Activated CD4-positive, alpha-beta memory T cell treated with anti-CD3 and anti-CD28 coated beads for 36 hours (primary cell): ENCODE data around the gene SLC35F5. TPM values are rescaled to one million over a fixed set of nuclear protein-coding genes. Genes with fewer than 3 reads are reported as not detected.
"Not testable (repeated sequence)": the region's sequence is repeated elsewhere in the genome, so short reads cannot be mapped to it uniquely, and the experiment has no call there.

Experiments used
- CTCF ChIA-PET: fragments of 350-600 bp; sonication (Branson Sonifier 250); formaldehyde crosslinking; loops from one replicate; lab custom pipeline; 2021; ENCODE audit warnings: antibody characterized with exemption, inconsistent platforms; lab: Charles Lee
- POLR2A ChIA-PET: fragments of 350-600 bp; sonication (Branson Sonifier 250); formaldehyde crosslinking; loops from one replicate; lab custom pipeline; 2021; ENCODE audit warnings: antibody characterized with exemption; lab: Charles Lee
- DNase-seq: peaks from one replicate; pipeline ENCODE4 v3.0.0-alpha.2; 2020
- H3K27ac Mint-ChIP-seq: one replicate; pipeline ENCODE4 v1.8.0; 2021; ENCODE audit warnings: mixed read lengths
- H3K27me3 Mint-ChIP-seq: one replicate; pipeline ENCODE4 v1.8.0; 2021; ENCODE audit warnings: mixed read lengths
- H3K36me3 Mint-ChIP-seq: one replicate; pipeline ENCODE4 v1.8.0; 2021; ENCODE audit warnings: mixed read lengths
- H3K4me1 Mint-ChIP-seq: one replicate; pipeline ENCODE4 v1.8.0; 2021; ENCODE audit warnings: low read depth, mixed read lengths
- H3K4me3 Mint-ChIP-seq: one replicate; pipeline ENCODE4 v1.8.0; 2021; ENCODE audit warnings: mild to moderate bottlenecking, mixed read lengths
- H3K9me3 Mint-ChIP-seq: one replicate; pipeline ENCODE4 v1.8.0; 2021; ENCODE audit warnings: mixed read lengths
- intact Hi-C: fragments of 100-400 bp; cut with micrococcal nuclease; formaldehyde crosslinking; loops from one replicate; pipeline ENCODE4 v1.15.1; 2023
- total RNA-seq, 2 experiments: library from RNA; stranded (reverse); gene quantifications; one replicate each; pipeline ENCODE4 v1.2.3, GENCODE V29; 2021

Gene SLC35F5
- total RNA-seq, 2 experiments from 2014 or later: 21.7 to 24.3 TPM

DNA sequence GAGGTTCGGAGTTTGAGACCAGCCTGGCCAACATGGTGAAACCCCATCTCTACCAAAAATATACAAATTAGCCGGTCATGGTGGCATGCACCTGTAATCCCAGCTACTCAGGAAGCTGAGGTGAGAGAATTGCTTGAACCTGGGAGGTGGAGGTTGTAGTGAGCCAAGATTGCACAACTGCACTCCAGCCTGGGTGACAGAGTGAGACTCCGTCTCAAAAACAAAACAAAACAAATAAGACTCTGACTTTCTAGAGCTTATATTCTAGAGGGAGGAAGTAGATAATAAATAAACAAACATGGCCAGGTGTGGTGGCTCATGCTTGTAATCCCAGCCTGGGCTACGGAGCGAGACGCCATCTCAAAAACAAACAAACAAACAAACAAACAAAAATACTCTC, 18.2 kb upstream of the SLC35F5 start:
- H3K4me1 Mint-ChIP-seq, H3K27ac Mint-ChIP-seq, H3K36me3 Mint-ChIP-seq, DNase-seq, intact Hi-C loops, CTCF ChIA-PET, H3K4me3 Mint-ChIP-seq, H3K27me3 Mint-ChIP-seq, H3K9me3 Mint-ChIP-seq: not testable (repeated sequence)
- POLR2A ChIA-PET: interaction anchor here (0.7 kb wide), 1 partner anchor 18 kb away, joined by 3 read pairs; no protein-coding TSS in a partner anchor

DNA sequence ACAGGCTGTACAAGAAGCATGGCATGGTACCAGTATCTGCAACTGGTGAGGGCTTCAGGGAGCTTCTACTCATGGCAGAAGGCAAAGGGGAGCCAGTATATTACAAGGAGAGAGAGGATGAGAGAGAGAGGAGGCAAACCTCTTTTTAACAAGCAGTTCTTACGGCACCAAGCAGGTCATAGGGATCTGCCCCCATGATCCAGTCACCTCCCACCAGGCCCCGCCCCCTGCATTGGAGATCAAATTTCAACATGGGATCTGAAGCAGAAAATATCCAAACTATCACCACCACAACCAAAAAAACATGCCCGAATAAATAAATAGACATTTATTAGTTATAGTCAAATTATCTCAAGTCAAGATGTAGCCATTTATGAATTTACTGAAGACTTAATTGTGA, 14.5 kb upstream of the SLC35F5 start:
- no peaks in the 10 kb centered on the region for H3K9me3 Mint-ChIP-seq
- CTCF ChIA-PET: no interaction called here
- H3K36me3 Mint-ChIP-seq: no peaks in the 10 kb centered on the region
- no peaks in the 10 kb centered on the region for H3K4me1 Mint-ChIP-seq
- intact Hi-C loops: no loop called here
- H3K4me3 Mint-ChIP-seq: no peak overlapping the region
- no peak for DNase-seq
- no peaks in the 10 kb centered on the region for H3K27me3 Mint-ChIP-seq
- POLR2A ChIA-PET: no interaction called here
- no peak overlapping the region for H3K27ac Mint-ChIP-seq

DNA sequence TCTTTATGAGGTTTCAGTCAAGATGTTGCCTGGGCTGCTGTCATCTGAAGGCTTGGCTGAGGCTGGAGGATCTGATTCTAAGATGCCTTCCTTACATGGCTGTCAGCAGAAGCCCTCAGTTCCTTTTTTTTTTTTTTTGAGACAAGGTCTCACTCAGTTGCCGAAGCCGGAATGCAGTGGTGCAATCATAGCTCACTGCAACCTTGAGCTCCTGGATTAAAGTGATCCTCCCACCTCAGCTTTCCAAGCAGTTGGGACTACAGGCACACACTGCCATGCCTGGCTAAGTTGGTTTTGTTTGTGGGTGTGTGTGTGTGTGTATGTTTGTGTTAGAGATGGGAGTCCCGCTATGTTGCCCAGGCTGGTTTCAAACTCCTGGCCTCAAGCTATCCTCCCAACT, 13.1 kb upstream of the SLC35F5 start:
- Mint-ChIP-seq H3K36me3 (no peaks in the 10 kb centered on the region), H3K4me3 (no peak overlapping the region), H3K27ac (no peak overlapping the region), H3K4me1 (no peaks in the 10 kb centered on the region), H3K9me3 (no peaks in the 10 kb centered on the region), H3K27me3 (no peaks in the 10 kb centered on the region)
- intact Hi-C loops: no loop called here
- no peak for DNase-seq
- POLR2A ChIA-PET: no interaction called here
- CTCF ChIA-PET: no interaction called here

DNA sequence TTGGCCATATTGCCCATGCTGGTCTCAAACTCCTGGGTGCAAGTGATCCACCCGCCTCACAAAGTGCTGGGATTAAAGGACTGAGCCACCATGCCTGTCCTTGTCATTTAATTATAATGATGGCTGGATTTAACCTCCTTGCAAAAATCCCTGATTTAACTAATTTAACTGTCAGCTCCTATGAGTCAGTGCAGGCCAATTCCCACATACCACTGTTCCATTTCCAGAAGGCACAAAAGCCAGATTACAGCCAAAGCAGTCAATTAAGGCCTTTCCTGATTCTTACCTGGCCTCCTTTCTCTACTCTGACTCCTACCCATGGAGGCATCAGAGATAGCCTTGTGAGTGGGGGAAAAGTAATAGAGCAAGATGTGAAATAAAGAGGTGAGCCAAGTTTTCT, 12.3 kb upstream of the SLC35F5 start:
- Mint-ChIP-seq H3K36me3 (no peaks in the 10 kb centered on the region), H3K4me3 (no peak overlapping the region), H3K4me1 (no peaks in the 10 kb centered on the region), H3K9me3 (no peaks in the 10 kb centered on the region), H3K27me3 (no peaks in the 10 kb centered on the region), H3K27ac (no peak overlapping the region)
- CTCF ChIA-PET: no interaction called here
- no peak for DNase-seq
- intact Hi-C loops: no loop called here
- POLR2A ChIA-PET: no interaction called here

DNA sequence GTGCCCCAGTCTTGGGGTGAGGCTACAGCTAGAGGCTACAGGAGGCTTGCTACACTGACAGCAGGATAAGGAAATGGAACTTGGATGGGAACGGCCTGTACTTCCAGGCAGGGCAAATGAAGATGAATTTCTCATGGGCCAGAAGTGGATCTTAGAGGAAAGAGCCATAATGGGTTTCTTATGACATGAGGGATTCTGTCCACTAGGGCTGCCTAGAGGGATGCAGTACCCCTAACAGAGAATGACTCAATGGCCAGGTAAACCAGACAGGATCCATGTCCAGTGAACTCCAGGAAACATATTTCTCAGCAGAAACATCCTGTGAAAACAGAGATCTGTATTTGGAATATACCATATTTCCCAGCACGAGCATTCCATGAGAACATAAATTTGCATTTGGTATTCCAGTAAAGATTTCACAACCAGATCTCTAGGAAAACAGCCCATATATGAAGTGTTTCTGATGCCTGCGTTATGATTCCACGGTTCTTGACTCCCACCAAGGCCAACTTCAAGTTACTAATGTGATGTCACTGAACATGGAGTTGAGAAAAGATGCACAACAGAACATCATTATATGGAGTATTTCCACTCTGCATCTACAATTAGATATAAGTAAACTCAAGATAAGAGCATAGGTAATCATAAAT, 11.5 kb upstream of the SLC35F5 start:
- no peak for DNase-seq
- H3K9me3 Mint-ChIP-seq: no peaks in the 10 kb centered on the region
- H3K27me3 Mint-ChIP-seq: no peaks in the 10 kb centered on the region
- no peaks in the 10 kb centered on the region for H3K36me3 Mint-ChIP-seq
- CTCF ChIA-PET: no interaction called here
- no peak overlapping the region for H3K27ac Mint-ChIP-seq
- intact Hi-C loops: no loop called here
- POLR2A ChIA-PET: no interaction called here
- H3K4me3 Mint-ChIP-seq: no peak overlapping the region
- H3K4me1 Mint-ChIP-seq: no peaks in the 10 kb centered on the region

DNA sequence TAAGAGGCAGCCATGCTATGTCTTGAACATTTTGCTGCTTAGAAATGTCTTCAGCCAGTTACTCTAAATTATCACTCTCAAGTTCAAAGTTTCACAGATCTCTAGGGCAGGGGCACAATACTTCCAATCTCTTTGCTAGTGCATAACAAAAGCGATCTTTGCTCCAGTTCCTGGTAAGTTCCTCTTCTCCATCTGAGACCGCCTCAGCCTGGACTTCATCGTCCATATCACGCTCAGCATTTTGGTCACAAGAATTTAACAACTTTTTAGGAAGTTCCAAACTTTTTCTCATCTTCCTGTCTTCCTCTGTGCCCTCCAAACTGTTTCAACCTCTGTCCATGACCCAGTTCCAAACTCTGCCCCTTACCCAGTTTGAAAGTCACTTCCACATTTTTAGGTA, 8.8 kb upstream of the SLC35F5 start:
- intact Hi-C loops: no loop called here
- Mint-ChIP-seq H3K4me3 (no peak overlapping the region), H3K9me3 (no peaks in the 10 kb centered on the region), H3K4me1 (no peaks in the 10 kb centered on the region), H3K27ac (no peak overlapping the region), H3K27me3 (no peaks in the 10 kb centered on the region), H3K36me3 (no peaks in the 10 kb centered on the region)
- POLR2A ChIA-PET: no interaction called here
- DNase-seq: no peak
- CTCF ChIA-PET: no interaction called here

DNA sequence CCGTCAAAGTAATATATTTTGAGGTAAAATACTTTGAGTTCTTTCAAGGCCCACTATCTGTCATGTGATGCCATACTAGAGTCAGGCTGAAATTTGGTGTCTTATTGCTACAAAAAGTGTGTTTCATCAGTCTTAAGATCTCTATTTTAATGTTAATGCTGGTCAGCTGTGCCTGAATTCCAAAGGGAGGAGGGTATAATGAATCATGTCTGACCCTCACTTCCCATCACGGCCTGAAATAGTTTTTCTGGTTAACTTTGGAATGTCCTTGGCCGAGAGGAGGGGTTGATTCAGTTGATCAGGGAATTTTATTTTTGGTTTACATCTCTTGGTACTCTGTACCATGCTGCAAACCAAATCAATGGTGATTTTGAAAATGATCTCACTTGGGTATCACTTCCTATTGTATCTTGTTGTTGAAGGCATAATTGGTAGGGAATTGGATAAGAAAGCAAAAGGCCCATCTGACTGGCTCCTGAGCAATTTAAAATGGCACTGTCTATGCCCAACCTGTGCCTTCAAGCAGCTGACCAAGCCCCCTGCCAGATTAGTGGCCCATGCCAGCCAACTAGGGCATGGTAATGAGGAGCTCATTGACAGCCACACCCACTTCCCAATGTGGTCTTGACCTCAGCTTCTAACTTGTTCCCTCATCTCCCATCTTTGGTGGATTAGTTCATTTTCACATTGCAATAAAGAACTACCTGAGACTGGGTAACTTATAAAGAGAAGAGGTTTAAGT, 6.1 kb upstream of the SLC35F5 start:
- Mint-ChIP-seq H3K9me3 (no peaks in the 10 kb centered on the region), H3K27ac (no peak overlapping the region), H3K4me1 (peaks cover under 1% of the 10 kb centered on the region), H3K36me3 (no peaks in the 10 kb centered on the region), H3K4me3 (no peak overlapping the region), H3K27me3 (no peaks in the 10 kb centered on the region)
- DNase-seq: no peak
- ChIA-PET CTCF (interaction anchor here (0.6 kb wide), 1 partner anchor 19 kb away, joined by 3 read pairs; no protein-coding TSS in a partner anchor), POLR2A (no interaction called here)
- intact Hi-C loops: no loop called here

DNA sequence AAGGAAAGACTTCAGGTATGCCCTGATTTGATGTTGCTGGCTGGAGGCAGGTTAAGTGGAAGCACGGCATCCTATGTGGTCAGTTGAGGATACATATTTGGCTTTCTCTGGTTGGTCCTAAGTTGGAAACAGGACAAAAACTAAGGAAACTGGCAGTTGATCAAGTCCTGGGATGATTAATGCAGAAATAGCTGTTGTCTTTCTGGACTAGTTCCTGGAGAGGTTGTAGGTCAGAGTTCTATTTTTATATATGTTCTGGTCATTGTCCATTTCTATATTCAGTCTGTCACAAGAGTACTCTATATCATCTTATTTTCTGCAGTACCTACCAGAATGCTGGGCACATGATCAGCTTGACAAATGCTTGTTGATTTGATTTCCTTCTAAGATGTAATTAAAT, 4.0 kb upstream of the SLC35F5 start:
- Mint-ChIP-seq H3K4me3 (no peak overlapping the region), H3K27me3 (no peaks in the 10 kb centered on the region), H3K9me3 (no peaks in the 10 kb centered on the region), H3K36me3 (no peaks in the 10 kb centered on the region), H3K4me1 (peaks cover 7% of the 10 kb centered on the region), H3K27ac (no peak overlapping the region)
- no peak for DNase-seq
- ChIA-PET CTCF (no interaction called here), POLR2A (no interaction called here)
- intact Hi-C loops: no loop called here

DNA sequence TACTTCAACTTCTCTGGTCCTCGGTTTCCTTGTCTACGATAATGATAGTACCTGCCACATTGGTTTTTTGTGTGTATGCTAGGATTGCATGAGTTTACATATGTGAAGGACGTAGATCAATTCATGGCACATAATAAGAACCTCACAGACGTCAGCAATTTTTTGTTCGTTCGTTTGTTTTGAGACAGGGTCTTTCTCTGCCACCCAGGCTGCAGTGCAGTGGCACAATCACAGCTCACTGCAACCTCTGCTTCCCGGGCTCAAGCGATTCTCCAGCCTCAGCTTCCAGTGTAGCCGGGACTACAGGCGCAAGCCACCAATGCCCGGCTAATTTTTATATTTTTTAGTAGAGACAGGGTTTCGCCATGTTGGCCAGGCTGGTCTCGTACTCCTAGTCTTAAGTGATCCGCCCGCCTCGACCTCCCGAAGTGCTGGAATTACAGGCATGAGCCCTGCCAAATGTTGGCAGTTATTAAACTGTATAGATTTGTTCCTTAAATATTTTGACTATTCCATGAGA, 756 bp upstream of the SLC35F5 start:
- ChIA-PET POLR2A (interaction anchor here (0.8 to 2.3 kb wide), 15 partner anchors 10 to 153 kb away, joined by 3 to 16 read pairs (median 5); partner anchors contain the start of gene ACTR3), CTCF (interaction anchor here (0.6 to 2.7 kb wide), 13 partner anchors 28 to 229 kb away, joined by 3 to 14 read pairs (median 4); partner anchors contain the start of gene ACTR3)
- peak overlapping the region; percentile 98 for H3K27ac Mint-ChIP-seq
- intact Hi-C loops: loop anchor here (5.0 kb wide), 1 partner anchor 205 kb away; no protein-coding TSS in a partner anchor
- no peaks in the 10 kb centered on the region for H3K9me3 Mint-ChIP-seq
- H3K27me3 Mint-ChIP-seq: no peaks in the 10 kb centered on the region
- H3K36me3 Mint-ChIP-seq: peaks cover 6% of the 10 kb centered on the region
- H3K4me3 Mint-ChIP-seq: peak overlapping the region; percentile 89
- H3K4me1 Mint-ChIP-seq: peaks cover 20% of the 10 kb centered on the region
- peak; percentile 19 for DNase-seq

DNA sequence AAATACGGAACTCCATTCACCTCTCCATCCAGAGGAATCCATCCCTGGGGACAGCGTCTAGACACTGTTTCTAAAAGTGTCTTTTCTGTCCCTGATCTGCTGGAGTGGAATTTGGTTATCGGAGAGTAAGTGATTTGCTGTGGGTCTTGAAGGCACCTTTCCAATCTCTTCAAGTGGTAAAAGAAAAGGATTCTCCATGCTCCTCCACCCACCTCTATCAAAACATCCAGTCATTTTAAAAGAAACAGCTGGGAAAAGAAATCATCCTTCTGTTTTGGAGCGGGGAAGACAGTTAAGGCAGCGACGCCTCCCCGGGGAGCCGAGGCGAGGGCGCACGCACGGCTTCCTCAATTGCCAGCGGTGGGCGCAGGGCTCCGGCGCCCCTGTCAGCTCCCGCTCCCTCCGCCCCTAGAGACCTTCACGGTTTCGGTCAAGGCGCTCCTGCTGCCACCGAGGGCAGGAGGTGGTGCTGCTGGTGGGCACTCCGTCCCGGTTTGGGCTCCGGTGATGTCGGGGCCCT, 547 bp downstream of the SLC35F5 start:
- peak; percentile 58 for DNase-seq
- intact Hi-C loops: loop anchor here (1.0 to 5.0 kb wide), 6 partner anchors 36 to 206 kb away; no protein-coding TSS in a partner anchor
- ChIA-PET POLR2A (interaction anchor here (0.5 to 2.3 kb wide), 15 partner anchors 12 to 209 kb away, joined by 3 to 16 read pairs (median 5); partner anchors contain the start of gene ACTR3), CTCF (interaction anchor here (0.9 to 2.7 kb wide), 12 partner anchors 14 to 224 kb away, joined by 3 to 14 read pairs (median 4); partner anchors contain the start of gene ACTR3)
- Mint-ChIP-seq H3K9me3 (no peaks in the 10 kb centered on the region), H3K27me3 (no peaks in the 10 kb centered on the region), H3K4me3 (peak overlapping the region; percentile 89), H3K27ac (peak overlapping the region; percentile 98), H3K4me1 (peaks cover 20% of the 10 kb centered on the region), H3K36me3 (peaks cover 13% of the 10 kb centered on the region)

DNA sequence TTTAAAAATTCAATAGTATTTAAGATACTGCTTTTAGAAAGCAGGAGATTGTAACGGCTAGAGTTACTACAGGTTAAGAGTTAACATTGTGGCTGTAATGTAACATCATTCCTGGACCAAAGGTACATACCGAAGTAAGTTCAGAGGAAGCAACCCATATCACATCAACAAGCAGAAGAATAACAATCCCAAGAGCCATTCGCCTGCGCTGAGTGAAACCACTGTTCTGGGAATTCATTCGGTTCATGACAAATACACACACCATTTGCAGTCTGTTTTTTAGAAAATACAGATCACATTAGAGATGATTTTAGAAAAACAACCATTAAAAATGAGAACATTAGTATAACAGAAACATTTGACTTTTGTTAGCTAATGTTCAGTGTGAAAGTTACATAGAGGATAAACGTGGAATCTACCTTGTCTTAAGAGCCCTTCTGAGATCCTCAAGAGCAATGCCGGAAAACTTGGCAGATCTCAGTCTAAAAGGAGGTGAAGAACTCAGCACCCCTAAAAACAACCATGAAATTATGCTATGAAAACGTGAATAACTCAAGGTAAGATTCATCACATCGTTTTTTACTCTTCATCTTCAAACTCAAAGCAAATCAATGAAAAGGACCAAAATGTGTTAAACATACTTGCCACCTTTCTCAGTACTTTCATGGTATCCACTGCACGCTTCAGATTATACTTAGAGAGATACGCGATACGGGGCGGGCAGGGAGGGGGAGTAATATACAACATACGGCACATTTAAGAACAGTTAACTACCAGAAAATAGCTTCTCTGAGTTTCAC, 1.2 kb downstream of the SLC35F5 start:
- POLR2A ChIA-PET: interaction anchor here (0.9 to 2.3 kb wide), 6 partner anchors 96 to 210 kb away, joined by 3 to 16 read pairs (median 6); partner anchors contain the start of gene ACTR3
- Mint-ChIP-seq H3K27ac (peak overlapping the region; percentile 98), H3K4me3 (peak overlapping the region; percentile 89), H3K4me1 (peaks cover 24% of the 10 kb centered on the region), H3K9me3 (no peaks in the 10 kb centered on the region), H3K27me3 (no peaks in the 10 kb centered on the region), H3K36me3 (peaks cover 19% of the 10 kb centered on the region)
- intact Hi-C loops: loop anchor here (1.0 to 5.0 kb wide), 2 partner anchors 94 to 207 kb away; no protein-coding TSS in a partner anchor
- no peak for DNase-seq
- CTCF ChIA-PET: interaction anchor here (0.9 to 2.7 kb wide), 6 partner anchors 34 to 225 kb away, joined by 3 to 14 read pairs (median 4); partner anchors contain the start of gene ACTR3
